ENCODE measurements around the gene ECE1.

DNA sequence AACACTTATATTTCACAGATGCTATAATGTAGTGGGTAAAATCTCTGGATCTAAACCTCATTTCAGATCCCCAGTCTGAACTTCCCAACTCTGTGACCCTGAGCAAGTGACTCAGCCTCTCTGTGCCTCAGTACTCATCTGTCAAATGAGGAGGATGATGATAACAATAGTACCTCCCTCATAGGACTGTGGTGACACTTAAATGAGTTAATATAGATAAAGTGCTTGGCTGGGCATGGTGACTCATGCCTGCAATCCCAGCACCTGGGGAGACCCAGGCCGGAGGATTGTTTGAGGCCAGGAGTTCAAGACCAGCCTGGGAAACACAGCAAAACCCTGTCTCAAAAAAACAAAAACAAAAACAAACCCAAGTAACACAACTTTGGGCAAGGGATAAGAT lies 4.7 kb upstream of the ECE1 start:
- TF ChIP-seq GATA2 (IDR thresholded peaks at IDR 0.05; ENCODE audit: insufficient read depth, insufficient read length, low read depth, low read length), result peak; percentile 52
- no peak for TF ChIP-seq POLR2A (IDR thresholded peaks at IDR 0.05; ENCODE audit: low read depth, low read length)
- TF ChIP-seq, protein P1, sequence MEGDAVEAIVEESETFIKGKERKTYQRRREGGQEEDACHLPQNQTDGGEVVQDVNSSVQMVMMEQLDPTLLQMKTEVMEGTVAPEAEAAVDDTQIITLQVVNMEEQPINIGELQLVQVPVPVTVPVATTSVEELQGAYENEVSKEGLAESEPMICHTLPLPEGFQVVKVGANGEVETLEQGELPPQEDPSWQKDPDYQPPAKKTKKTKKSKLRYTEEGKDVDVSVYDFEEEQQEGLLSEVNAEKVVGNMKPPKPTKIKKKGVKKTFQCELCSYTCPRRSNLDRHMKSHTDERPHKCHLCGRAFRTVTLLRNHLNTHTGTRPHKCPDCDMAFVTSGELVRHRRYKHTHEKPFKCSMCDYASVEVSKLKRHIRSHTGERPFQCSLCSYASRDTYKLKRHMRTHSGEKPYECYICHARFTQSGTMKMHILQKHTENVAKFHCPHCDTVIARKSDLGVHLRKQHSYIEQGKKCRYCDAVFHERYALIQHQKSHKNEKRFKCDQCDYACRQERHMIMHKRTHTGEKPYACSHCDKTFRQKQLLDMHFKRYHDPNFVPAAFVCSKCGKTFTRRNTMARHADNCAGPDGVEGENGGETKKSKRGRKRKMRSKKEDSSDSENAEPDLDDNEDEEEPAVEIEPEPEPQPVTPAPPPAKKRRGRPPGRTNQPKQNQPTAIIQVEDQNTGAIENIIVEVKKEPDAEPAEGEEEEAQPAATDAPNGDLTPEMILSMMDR (IDR thresholded peaks at IDR 0.05; ENCODE audit: extremely low read depth in 1 of 2, insufficient read depth in 1 of 2, low read depth in 1 of 2, low read length in 2 of 2), result no peak
- no peak for TF ChIP-seq EZH2 (IDR thresholded peaks at IDR 0.05; ENCODE audit: borderline replicate concordance, low read depth, low read length, severe bottlenecking)
- no peak for TF ChIP-seq POLR2AphosphoS5 (IDR thresholded peaks at IDR 0.05; ENCODE audit: insufficient read depth, low read depth, low read length)
- TF ChIP-seq, protein P2, sequence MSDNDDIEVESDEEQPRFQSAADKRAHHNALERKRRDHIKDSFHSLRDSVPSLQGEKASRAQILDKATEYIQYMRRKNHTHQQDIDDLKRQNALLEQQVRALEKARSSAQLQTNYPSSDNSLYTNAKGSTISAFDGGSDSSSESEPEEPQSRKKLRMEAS (IDR thresholded peaks at IDR 0.05; ENCODE audit: insufficient read depth, insufficient read length), result no peak
